GM18507 (cell line): ENCODE results near the gene YIPF6.

Experiments
- DNase-seq: peaks from one replicate; pipeline ENCODE4 v3.0.0; 2011; ENCODE audit warnings: low read depth; ENCODE audit not compliant: insufficient read length; ENCODE audit errors: extremely low spot score
- FAIRE-seq: peaks from 2 replicates; lab custom pipeline; 2011; peaks lifted over from hg19 to GRCh38; lab: Jason Lieb, UNC

Gene YIPF6

GRCh38 chrX:68579810-68580209 lies 81.0 kb downstream of the YIPF6 start:
- DNase-seq (no peak), FAIRE-seq (no peak)

DNA sequence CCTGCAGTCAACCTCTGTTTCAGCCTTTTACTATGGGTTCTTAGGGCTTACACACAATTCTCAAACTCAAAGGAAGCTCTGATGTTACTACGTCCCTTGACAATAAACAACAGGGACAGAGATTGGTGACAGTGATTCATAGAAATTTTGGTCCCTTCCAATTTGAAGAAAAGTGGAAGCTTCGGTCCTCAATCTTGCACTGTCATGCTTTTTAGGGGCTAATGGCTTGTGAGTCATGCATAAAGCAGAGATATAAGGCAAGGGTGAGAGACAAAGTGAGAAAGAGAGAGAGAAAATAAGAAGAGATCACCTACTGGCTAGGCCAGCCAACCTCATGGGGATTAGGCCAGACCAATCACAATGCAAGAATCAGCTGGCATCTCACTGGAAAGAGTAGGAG lies 85.4 kb downstream of the YIPF6 start:
- DNase-seq (no peak), FAIRE-seq (no peak)
